Activated T-cell treated with anti-CD3 and anti-CD28 coated beads, Interleukin-2, amount 50 U/mL, for 1 hour (primary cell): Measurements from ENCODE around the gene ASB13.
"Not testable (repeated sequence)": the region's sequence is repeated elsewhere in the genome, so short reads cannot be mapped to it uniquely, and the experiment has no call there.

Experiments
- DNase-seq: peaks from one replicate; pipeline ENCODE4 v3.0.0-alpha.2; 2020

Gene ASB13

GRCh38 chr10:5603848-5604170, 62.6 kb downstream of the ASB13 start:
- no peak for DNase-seq

- no peak for DNase-seq
Measured at GRCh38 chr10:5603091-5603847, 63.1 kb downstream of the ASB13 start.

DNA sequence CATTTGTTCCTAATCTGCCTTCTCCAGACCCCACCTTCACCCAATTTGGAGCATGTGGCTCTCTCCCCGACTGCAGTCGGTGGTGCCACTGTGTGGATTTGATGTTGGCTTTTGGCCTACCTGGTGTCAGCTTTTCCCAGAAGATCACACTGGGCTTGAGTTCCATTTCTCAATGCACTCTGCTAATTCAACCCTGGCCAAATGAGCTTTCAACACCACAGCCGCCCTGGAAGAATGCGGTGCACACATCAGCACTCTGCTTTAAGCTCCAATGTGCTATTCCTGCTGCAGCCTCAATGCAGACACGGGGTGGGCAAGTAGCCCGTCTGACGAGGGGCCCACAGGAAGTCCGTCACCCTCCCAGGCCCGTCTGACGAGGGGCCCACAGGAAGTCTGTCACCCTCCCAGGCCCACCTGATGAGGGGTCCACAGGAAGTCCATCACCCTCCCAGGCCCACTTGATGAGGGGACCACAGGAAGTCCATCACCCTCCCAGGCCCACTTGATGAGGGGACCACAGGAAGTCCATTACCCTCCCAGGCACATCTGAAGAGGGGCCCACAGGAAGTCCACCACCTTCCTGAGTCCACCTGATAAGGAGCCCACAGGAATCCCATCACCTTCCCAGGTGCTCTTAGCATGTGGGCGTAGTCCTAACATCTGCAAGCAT, 64.4 kb downstream of the ASB13 start:
- DNase-seq = no peak

DNA sequence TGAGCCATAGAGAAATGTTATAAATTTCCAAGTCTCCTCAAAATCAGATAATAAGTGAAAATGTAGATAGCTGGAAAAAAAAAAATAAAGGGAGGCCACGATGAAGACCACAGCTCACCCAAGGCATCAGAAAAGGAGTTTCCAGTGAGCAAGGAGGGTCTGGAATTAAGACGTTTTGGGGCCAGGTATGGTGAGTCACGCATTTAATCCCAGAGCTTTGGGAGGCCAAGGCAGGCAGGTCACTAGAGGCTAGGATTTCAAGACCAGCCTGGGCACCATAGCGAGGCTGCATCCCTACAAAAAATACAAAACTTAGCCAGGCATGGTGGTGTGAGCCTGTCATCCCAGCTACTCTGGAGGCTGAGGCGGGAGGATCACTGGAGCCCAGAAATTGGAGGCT, 65.5 kb downstream of the ASB13 start:
- DNase-seq = no peak

GRCh38 chr10:5599613-5600520, 66.5 kb downstream of the ASB13 start:
- DNase-seq = no peak

- DNase-seq = no peak
Measured at GRCh38 chr10:5598085-5598690, 68.2 kb downstream of the ASB13 start.

DNA sequence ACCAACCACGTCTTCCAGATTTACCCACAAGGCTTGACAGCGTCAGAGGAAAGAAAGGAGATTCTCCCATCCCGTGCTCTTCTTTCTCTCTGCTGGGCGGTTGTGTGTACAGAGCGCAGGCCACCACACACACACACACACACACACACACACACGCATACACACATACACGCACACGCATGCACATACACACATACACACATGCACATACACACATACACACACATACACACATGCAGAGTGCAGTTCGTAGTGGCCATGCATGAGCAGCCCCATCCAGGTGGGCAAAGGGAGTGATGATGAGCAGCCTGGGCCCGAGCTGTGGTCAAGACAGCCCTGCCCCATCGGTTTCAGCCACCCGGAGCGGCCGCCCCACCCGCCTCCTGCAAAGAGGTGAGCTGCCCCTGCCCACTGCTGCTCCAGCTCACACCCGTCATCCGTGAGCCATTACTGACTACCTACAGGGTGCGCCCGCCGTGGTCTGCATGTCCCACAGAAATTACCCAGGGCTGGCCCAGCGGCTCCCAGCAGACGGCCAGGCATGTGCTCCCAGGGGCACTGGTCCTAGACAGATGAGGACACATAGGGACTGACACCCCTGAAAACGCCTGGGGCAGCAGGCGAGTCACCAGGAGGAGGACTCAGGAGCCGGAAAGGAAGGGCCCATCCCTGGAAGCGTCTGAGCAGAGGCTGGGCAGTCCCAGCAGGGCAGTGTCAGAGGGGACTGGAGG, 69.6 kb downstream of the ASB13 start:
- no peak for DNase-seq

GRCh38 chr10:5595994-5596471, 70.4 kb downstream of the ASB13 start:
- no peak for DNase-seq

- DNase-seq = no peak
Measured at GRCh38 chr10:5595591-5595990, 70.8 kb downstream of the ASB13 start.

DNA sequence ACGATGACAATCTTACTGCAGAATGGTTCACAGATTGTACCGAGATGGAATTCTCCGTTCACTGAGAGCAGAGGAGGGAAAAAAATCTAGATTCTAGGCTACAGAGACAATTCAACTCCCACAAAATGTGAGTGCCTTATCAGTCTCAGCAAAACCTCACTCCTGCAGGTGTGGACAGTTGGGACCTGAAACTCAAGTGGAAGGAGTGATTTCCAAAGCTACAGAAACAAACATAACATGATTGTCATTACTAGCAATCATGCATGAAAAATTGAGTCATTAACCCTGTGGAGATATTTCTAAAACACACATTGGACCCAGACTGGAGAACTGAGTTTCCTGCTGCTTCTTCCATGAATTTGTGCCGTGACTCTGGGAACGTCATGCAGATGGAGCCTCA, 71.3 kb downstream of the ASB13 start:
- DNase-seq = no peak

- DNase-seq = no peak
Measured at GRCh38 chr10:5594271-5595049, 71.9 kb downstream of the ASB13 start.

- DNase-seq = not testable (repeated sequence)
Measured at GRCh38 chr10:5593347-5593746, 73.0 kb downstream of the ASB13 start.

- DNase-seq = no peak
Measured at GRCh38 chr10:5592070-5592469, 74.3 kb downstream of the ASB13 start.

DNA sequence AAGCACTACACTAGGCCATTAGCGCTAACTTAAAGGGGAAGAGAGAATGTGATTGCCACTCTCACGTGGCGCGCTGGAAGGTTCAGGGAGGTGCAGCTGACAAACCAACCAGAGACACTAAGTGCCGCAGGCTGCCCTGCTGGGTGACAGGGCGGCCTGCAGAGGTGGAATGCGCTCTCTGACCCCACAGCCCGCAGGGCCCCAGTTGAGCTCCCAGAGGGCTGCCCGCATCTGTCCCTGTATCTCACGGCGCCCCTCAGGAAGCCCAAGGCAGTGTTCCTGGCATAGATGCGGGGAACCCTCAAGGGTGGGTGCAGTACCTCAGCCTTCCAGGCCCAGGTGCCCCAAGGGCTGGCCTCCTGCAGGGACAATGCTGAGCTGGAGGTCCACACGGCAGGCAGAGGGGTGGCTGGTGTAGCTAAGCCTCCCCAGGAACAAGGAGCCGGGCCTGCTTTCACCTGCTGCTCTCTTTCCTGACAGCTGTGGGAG, 75.0 kb downstream of the ASB13 start:
- no peak for DNase-seq

GRCh38 chr10:5590816-5591215, 75.6 kb downstream of the ASB13 start:
- no peak for DNase-seq

DNA sequence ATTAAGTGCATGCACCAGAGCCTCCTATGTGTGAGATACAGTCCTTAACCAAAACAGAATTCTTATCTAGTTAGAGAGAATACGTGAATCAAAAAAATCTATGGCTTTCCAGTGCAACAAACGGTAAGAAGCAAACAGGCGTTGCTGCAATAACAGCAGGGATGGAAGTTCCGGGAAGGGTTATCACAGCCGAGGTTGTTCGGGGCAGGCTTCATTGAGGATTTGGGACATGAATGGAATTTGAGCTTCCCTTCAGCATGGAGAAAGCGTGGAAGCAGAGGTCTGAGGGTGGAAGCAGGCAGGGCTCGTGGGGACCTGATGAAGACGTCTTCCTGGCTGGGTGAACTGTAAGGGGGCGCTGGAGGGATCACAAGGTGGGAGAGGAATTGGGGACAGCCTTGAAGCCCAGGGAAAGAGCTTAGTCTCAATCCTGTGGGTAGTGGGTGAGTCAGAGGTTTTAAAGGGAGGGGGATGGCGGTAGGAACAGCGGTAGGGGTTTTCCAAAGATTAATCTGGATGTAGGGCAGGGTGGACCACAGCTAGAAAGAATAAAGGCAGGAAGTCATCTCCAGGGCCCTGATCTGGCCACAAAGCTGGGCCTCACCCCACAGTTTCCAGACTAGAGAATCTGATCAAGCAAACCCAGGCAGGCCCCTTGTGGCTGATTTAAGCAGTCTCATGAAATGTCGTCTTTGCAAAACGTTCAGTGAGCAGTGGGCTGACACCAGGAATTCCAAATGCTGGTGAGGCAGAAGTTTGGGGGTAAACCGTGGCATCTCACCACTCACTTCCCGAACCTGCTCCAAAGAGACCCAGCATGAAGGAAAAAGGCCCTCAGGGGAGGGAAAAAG, 76.5 kb downstream of the ASB13 start:
- DNase-seq = no peak

DNA sequence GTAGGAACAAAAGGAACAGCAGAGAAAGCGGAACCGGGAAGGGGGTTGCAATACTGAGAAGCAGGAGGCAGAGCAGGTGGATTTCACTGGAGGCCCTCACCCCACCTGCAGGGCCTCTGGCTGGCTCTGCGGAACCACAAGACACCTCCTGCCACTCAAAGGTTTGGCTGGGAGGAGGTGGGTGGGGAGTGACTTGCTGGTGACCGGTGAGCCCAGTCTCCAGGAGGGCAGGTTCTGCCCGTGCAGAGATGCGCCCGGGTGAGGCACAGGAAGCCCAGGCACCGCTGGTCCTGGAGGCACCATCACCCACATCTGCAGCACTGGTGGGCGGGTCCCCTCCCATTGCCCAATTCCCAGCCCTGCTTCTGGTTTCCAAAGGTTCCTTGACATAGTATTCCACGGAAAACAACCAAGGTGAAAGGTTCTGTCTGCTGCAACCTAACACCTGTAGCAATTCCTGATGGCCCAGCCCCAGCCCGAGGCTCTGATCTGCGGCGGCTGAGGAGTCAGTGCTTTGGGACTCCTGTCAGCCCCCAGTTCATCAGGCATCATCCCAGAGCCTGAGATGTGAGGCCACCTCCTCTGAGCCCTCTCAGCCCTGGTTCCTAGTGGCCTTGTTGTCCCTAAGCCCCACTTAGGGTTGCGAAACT, 77.3 kb downstream of the ASB13 start:
- no peak for DNase-seq
